Endothelial cell of umbilical vein (primary cell): ENCODE results near the gene SPEM1. TPM values are rescaled to one million over a fixed set of nuclear protein-coding genes. Genes with fewer than 3 reads are reported as not detected.

Experiments
- BruUV-seq: library from RNA; stranded (reverse); fragments of 400-500 nt; replicated peaks from 2 replicates; lab custom pipeline; 2021; lab: Mats Ljungman, UMichigan
- CTCF ChIA-PET: fragments of 300-600, 350-600 bp; sonication (Branson Sonifier 250); formaldehyde crosslinking; loops from one replicate; lab custom pipeline; 2021; ENCODE audit warnings: antibody characterized with exemption, inconsistent platforms; lab: Charles Lee
- POLR2A ChIA-PET: fragments of 300-600, 350-600 bp; sonication (Branson Sonifier 250); formaldehyde crosslinking; loops from one replicate; lab custom pipeline; 2021; ENCODE audit warnings: antibody characterized with exemption, inconsistent platforms; lab: Charles Lee
- DNase-seq: peaks from one replicate; pipeline ENCODE4 v3.0.0-alpha.2; 2011; ENCODE audit warnings: low read depth, low spot score
- FAIRE-seq: peaks from 2 replicates; lab custom pipeline; 2011; peaks lifted over from hg19 to GRCh38; lab: Jason Lieb, UNC
- H2AFZ ChIP-seq: 2 replicates; pipeline ENCODE4 v1.6.0; 2012; ENCODE audit warnings: low read depth, low read length, control low read depth, inconsistent platforms
- H3K27ac ChIP-seq: 2 replicates; pipeline ENCODE4 v1.5.1; 2011; ENCODE audit warnings: low read depth, mild to moderate bottlenecking, control low read depth, low read length, moderate library complexity; ENCODE audit not compliant: insufficient read depth
- H3K27me3 ChIP-seq, 2 experiments: 2 replicates each; pipeline versions ENCODE4 v1.6.0 to v1.6.1; 2011; ENCODE audit warnings: low read length in 2 of 2, mixed read lengths in 1 of 2; ENCODE audit not compliant: control insufficient read depth in 2 of 2, insufficient read depth in 2 of 2
- H3K36me3 ChIP-seq, 2 experiments: 2 replicates in 1 of 2; 3 replicates in 1 of 2; pipeline ENCODE4 v1.5.1; 2011; ENCODE audit warnings: low read length in 2 of 2, mild to moderate bottlenecking in 1 of 2, moderate library complexity in 1 of 2; ENCODE audit not compliant: control insufficient read depth in 2 of 2, insufficient read depth in 2 of 2; ENCODE audit errors: extremely low read depth in 1 of 2
- H3K4me1 ChIP-seq: 3 replicates; pipeline ENCODE4 v1.5.1; 2011; ENCODE audit warnings: mild to moderate bottlenecking, low read length; ENCODE audit not compliant: control insufficient read depth, insufficient read depth; ENCODE audit errors: extremely low read depth
- H3K4me2 ChIP-seq: 2 replicates; pipeline ENCODE4 v1.6.1; 2011; ENCODE audit warnings: low read length, control low read depth, mixed read lengths; ENCODE audit not compliant: insufficient read depth
- H3K4me3 ChIP-seq, 3 experiments: fragments of 200-600 bp in 1 of 3; sonication (generic), shearing (Covaris generic) in 1 of 3; replicated peaks in 1 of 3; 2 replicates each; pipeline ENCODE4 v1.5.1; 2011 to 2016; ENCODE audit warnings: control low read depth in 3 of 3, low read length in 3 of 3, mild to moderate bottlenecking in 2 of 3, inconsistent platforms in 1 of 3, low read depth in 1 of 3, moderate library complexity in 1 of 3; ENCODE audit not compliant: insufficient read depth in 1 of 3
- H3K79me2 ChIP-seq: 2 replicates; pipeline ENCODE4 v1.6.0; 2012; ENCODE audit warnings: low read length, inconsistent platforms; ENCODE audit not compliant: control insufficient read depth, insufficient read depth
- H3K9ac ChIP-seq: replicated peaks from 2 replicates; pipeline ENCODE3; 2011; ENCODE audit warnings: low read length, control low read depth; ENCODE audit not compliant: insufficient read depth; ENCODE audit errors: extremely low read depth
- H3K9me1 ChIP-seq: replicated peaks from 3 replicates; pipeline ENCODE4 v1.6.0; 2011; ENCODE audit warnings: mild to moderate bottlenecking, low read length; ENCODE audit not compliant: control insufficient read depth, insufficient read depth; ENCODE audit errors: extremely low read depth
- H3K9me3 ChIP-seq: replicated peaks from 2 replicates; pipeline ENCODE4 v1.5.1; 2012; ENCODE audit warnings: low read length, inconsistent platforms; ENCODE audit not compliant: control insufficient read depth, insufficient read depth
- H4K20me1 ChIP-seq: replicated peaks from 2 replicates; pipeline ENCODE3; 2011; ENCODE audit warnings: mild to moderate bottlenecking, low read length; ENCODE audit not compliant: control insufficient read depth, insufficient read depth; ENCODE audit errors: extremely low read depth
- EZH2 ChIP-seq: IDR thresholded peaks from 2 replicates; pipeline ENCODE4 v1.6.1; 2012; ENCODE audit warnings: borderline replicate concordance, low read depth, mild to moderate bottlenecking, moderate library complexity, low read length, inconsistent platforms; ENCODE audit not compliant: severe bottlenecking
- FOS ChIP-seq: IDR thresholded peaks from 2 replicates; pipeline ENCODE4 v1.6.1; 2011; ENCODE audit warnings: mild to moderate bottlenecking, low read length, moderate library complexity, borderline replicate concordance; ENCODE audit not compliant: insufficient read depth
- GATA2 ChIP-seq: IDR thresholded peaks from 2 replicates; pipeline ENCODE4 v1.7.0; 2011; ENCODE audit warnings: low read depth, mild to moderate bottlenecking, moderate library complexity, mixed read lengths, low read length; ENCODE audit not compliant: insufficient read length, insufficient read depth
- JUN ChIP-seq: IDR thresholded peaks from 2 replicates; pipeline ENCODE4 v1.6.1; 2011; ENCODE audit warnings: borderline replicate concordance, low read depth; ENCODE audit not compliant: insufficient read length, insufficient read depth
- MYC ChIP-seq: IDR thresholded peaks from one replicate; pipeline ENCODE4 v1.6.1; 2011; ENCODE audit warnings: mild to moderate bottlenecking, low read depth, low read length
- POLR2A ChIP-seq: IDR thresholded peaks from 2 replicates; pipeline ENCODE4 v1.6.1; 2012; ENCODE audit warnings: low read depth, mild to moderate bottlenecking, control low read depth, low read length
- POLR2AphosphoS5 ChIP-seq: IDR thresholded peaks from 2 replicates; pipeline ENCODE4 v1.6.1; 2012; ENCODE audit warnings: low read depth, mild to moderate bottlenecking, control low read depth, low read length, moderate library complexity; ENCODE audit not compliant: insufficient read depth
- dilution Hi-C: fragments of 300-500 bp; cut with MboI; formaldehyde crosslinking; loops from one replicate; pipeline ENCODE4 v1.15.0; 2019; ENCODE audit warnings: low sequenced_read_pairs; ENCODE audit not compliant: extremely low pct_ligation_motif_present
- intact Hi-C: fragments of 100-400 bp; cut with micrococcal nuclease; formaldehyde crosslinking; loops from one replicate; pipeline ENCODE4 v1.10.0; 2022
- polyA plus RNA-seq, 4 experiments: library from polyadenylated mRNA; depleted of rRNA in 3 of 4; stranded (reverse) in 3 of 4; unstranded in 1 of 4; fragments of >200 nt; gene quantifications; 2 replicates each; pipeline versions ENCODE4 v1.2.1 to v1.2.3, GENCODE V29; 2011 to 2012; ENCODE audit warnings: missing spikeins in 1 of 4
- total RNA-seq: library from RNA; stranded (reverse); gene quantifications from 2 replicates; pipeline ENCODE4 v1.2.3, GENCODE V29; 2021
- TF ChIP-seq, protein P1 (sequence below): IDR thresholded peaks from 2 replicates; pipeline ENCODE4 v1.6.1; 2011; ENCODE audit not compliant: insufficient read depth, insufficient read length
- TF ChIP-seq, protein P2 (sequence below), 2 donors: IDR thresholded peaks; 1 replicate in 1 of 2; 2 replicates in 1 of 2; pipeline ENCODE4 v1.5.1; 2011; ENCODE audit warnings: low read length in 2 of 2, mild to moderate bottlenecking in 2 of 2, moderate library complexity in 2 of 2, control low read depth in 1 of 2, inconsistent platforms in 1 of 2, low read depth in 1 of 2; ENCODE audit not compliant: insufficient read depth in 1 of 2; ENCODE audit errors: extremely low read depth in 1 of 2

The SPEM1 gene
- total and polyA plus RNA-seq, 2 donors (not counting 3 experiments of a cell fraction or from before 2014, with no cell fraction given), result not detected

DNA sequence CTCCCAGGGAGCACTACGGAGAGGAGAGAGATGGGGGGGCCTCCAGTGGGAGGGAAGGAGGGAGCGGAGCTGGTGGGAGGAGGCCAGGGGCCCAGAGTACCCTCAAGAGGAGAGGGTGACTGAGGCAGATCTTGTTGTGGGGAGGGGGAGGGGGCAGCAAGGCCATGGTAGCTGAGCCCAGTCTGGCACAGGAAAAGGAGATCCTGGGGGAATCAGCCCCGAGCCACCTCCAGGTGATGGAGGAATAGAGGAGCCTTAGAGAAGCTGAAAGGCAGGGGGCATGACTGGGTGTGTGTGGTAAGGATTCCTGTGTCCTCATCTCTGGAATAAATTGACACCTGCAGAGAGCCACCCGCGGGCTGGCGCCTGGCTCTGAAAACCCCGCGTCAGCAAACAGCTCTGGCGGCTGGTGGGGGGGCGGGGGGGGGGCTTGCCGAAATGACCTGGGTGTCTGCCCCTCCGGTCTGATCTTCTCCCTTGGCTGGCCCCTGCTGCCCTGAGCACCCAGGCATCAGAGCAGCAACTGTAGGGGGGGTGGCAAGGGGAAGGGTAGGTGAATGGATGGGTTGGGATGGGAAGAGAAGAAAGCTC, 13.8 kb upstream of the SPEM1 start:
- TF ChIP-seq POLR2AphosphoS5 (no peak), MYC (no peak), JUN (no peak), EZH2 (no peak), FOS (no peak), GATA2 (no peak), POLR2A (no peak)
- TF ChIP-seq, protein P1, sequence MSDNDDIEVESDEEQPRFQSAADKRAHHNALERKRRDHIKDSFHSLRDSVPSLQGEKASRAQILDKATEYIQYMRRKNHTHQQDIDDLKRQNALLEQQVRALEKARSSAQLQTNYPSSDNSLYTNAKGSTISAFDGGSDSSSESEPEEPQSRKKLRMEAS, result no peak
- TF ChIP-seq, protein P2, sequence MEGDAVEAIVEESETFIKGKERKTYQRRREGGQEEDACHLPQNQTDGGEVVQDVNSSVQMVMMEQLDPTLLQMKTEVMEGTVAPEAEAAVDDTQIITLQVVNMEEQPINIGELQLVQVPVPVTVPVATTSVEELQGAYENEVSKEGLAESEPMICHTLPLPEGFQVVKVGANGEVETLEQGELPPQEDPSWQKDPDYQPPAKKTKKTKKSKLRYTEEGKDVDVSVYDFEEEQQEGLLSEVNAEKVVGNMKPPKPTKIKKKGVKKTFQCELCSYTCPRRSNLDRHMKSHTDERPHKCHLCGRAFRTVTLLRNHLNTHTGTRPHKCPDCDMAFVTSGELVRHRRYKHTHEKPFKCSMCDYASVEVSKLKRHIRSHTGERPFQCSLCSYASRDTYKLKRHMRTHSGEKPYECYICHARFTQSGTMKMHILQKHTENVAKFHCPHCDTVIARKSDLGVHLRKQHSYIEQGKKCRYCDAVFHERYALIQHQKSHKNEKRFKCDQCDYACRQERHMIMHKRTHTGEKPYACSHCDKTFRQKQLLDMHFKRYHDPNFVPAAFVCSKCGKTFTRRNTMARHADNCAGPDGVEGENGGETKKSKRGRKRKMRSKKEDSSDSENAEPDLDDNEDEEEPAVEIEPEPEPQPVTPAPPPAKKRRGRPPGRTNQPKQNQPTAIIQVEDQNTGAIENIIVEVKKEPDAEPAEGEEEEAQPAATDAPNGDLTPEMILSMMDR (IDR thresholded peaks at IDR 0.05; ENCODE audit: extremely low read depth in 1 of 2, insufficient read depth in 1 of 2, low read depth in 1 of 2, low read length in 2 of 2), result no peak
- BruUV-seq, result no TSS peak
- Histone ChIP-seq H3K36me3 (peaks cover 0 to 15% of the 10 kb centered on the region in 2 experiments), H3K9me1 (no peaks in the 10 kb centered on the region), H3K4me2 (no peak overlapping the region), H3K9ac (no peak overlapping the region), H3K4me3 (no peak overlapping the region), H3K27ac (no peak overlapping the region), H3K27me3 (no peaks in the 10 kb centered on the region), H3K4me1 (peaks cover 12% of the 10 kb centered on the region), H3K79me2 (peaks cover 4% of the 10 kb centered on the region), H2AFZ (no peak overlapping the region), H3K9me3 (no peaks in the 10 kb centered on the region), H4K20me1 (no peaks in the 10 kb centered on the region)
- ChIA-PET CTCF (interaction anchor here (1.0 to 1.2 kb wide), 3 partner anchors 12 to 155 kb away, joined by 3 read pairs; partner anchors contain the start of genes PLSCR3 and SENP3), POLR2A (no interaction called here)
- FAIRE-seq (no peak), DNase-seq (no peak)
- intact Hi-C loops, result no loop called here
- dilution Hi-C loops, result no loop called here
